GM18519 (cell line): ENCODE data around the gene ISL2.
"Not testable (repeated sequence)": the region's sequence is repeated elsewhere in the genome, so short reads cannot be mapped to it uniquely, and the experiment has no call there.

Experiments used
- ATAC-seq: cut with Tn5 transposase; IDR thresholded peaks from one replicate; pipeline ENCODE4 v1.9.1; 2021; ENCODE audit warnings: mild to moderate bottlenecking, moderate library complexity; ENCODE audit not compliant: unreplicated experiment, low FRiP score

ISL2 gene

GRCh38 chr15:76336254-76337058 is at the start of gene ISL2:
TSS of gene ISL2 (plus strand) at chr15:76336773. CDS start at chr15:76336884, 111 bp downstream.
- ATAC-seq, result no peak

GRCh38 chr15:76289582-76289981 is 47.0 kb upstream of the ISL2 start:
- no peak for ATAC-seq

GRCh38 chr15:76293361-76293760 is 43.2 kb upstream of the ISL2 start:
- ATAC-seq, result no peak

- not testable (repeated sequence) for ATAC-seq
Observed at GRCh38 chr15:76294463-76294862, 42.1 kb upstream of the ISL2 start.

- ATAC-seq, result no peak
Observed at GRCh38 chr15:76296849-76297248, 39.7 kb upstream of the ISL2 start.

- not testable (repeated sequence) for ATAC-seq
Observed at GRCh38 chr15:76297951-76298350, 38.6 kb upstream of the ISL2 start.

- ATAC-seq, result no peak
Observed at GRCh38 chr15:76298986-76299385, 37.6 kb upstream of the ISL2 start.

GRCh38 chr15:76299786-76300185 is 36.8 kb upstream of the ISL2 start:
- ATAC-seq, result no peak

GRCh38 chr15:76303909-76304308 is 32.7 kb upstream of the ISL2 start:
- ATAC-seq, result no peak

GRCh38 chr15:76309601-76310330 is 26.8 kb upstream of the ISL2 start:
- no peak for ATAC-seq

- ATAC-seq, result no peak
Observed at GRCh38 chr15:76310475-76311099, 26.0 kb upstream of the ISL2 start.

- ATAC-seq, result peak; percentile 85
Observed at GRCh38 chr15:76311100-76311953, 25.2 kb upstream of the ISL2 start, which contains the start of gene ETFA. TSS of gene ETFA (minus strand) at chr15:76311469. CDS start at chr15:76311388, 81 bp downstream.

- ATAC-seq, result no peak
Observed at GRCh38 chr15:76312540-76313174, 23.9 kb upstream of the ISL2 start.

- not testable (repeated sequence) for ATAC-seq
Observed at GRCh38 chr15:76313175-76313567, 23.4 kb upstream of the ISL2 start.

GRCh38 chr15:76313731-76314130 is 22.8 kb upstream of the ISL2 start:
- no peak for ATAC-seq

- ATAC-seq, result no peak
Observed at GRCh38 chr15:76320012-76320411, 16.6 kb upstream of the ISL2 start.

GRCh38 chr15:76321171-76321570 is 15.4 kb upstream of the ISL2 start:
- ATAC-seq, result no peak

- ATAC-seq, result no peak
Observed at GRCh38 chr15:76321602-76322001, 15.0 kb upstream of the ISL2 start.

GRCh38 chr15:76324066-76324465 is 12.5 kb upstream of the ISL2 start:
- ATAC-seq, result no peak

- ATAC-seq, result no peak
Observed at GRCh38 chr15:76325704-76326103, 10.9 kb upstream of the ISL2 start.
